Measurements from ENCODE around the gene ANKRD63.

GRCh38 chr15:40289140-40289775, 6.4 kb upstream of the ANKRD63 start:
- TF ChIP-seq POLR2AphosphoS5 (IDR thresholded peaks at IDR 0.05) (no peak), CTCF (IDR thresholded peaks at IDR 0.05 in 8 of 11, conservative IDR thresholded peaks at IDR 0.05 in 3 of 11) (no peak)
